GM19035 (cell line): ENCODE data around the gene PCID2.

Experiments used
- ATAC-seq: cut with Tn5 transposase; IDR thresholded peaks from one replicate; pipeline ENCODE4 v1.9.1; 2021; ENCODE audit not compliant: unreplicated experiment

Gene PCID2

GRCh38 chr13:113129921-113130750 lies 78.3 kb downstream of the PCID2 start:
- ATAC-seq: no peak

DNA sequence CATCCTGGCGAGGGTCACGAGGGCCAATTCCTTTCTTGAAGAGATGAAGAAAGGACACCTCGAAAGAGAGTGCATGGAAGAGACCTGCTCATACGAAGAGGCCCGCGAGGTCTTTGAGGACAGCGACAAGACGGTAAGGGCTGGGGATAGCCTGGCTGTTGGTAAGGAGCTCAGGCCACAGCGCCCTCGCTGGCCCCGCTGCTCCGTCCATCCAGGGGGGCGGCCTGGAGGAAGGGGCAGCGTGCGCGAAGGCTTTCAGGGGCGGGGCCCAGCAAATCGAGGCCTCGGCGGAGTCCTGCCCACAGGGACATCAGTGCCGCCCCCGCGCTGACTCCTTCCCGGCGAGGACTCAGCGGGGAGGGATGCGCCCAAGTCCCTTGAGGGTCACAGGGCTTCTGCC lies 79.0 kb downstream of the PCID2 start:
- no peak for ATAC-seq
